HG02884 (cell line): ENCODE measurements around the gene L3MBTL2.

Experiments used
- ATAC-seq: cut with Tn5 transposase; IDR thresholded peaks from one replicate; pipeline ENCODE4 v1.9.1; 2021; ENCODE audit warnings: mild to moderate bottlenecking, moderate library complexity; ENCODE audit not compliant: unreplicated experiment

The L3MBTL2 gene

GRCh38 chr22:41264408-41264941 lies 59.4 kb downstream of the L3MBTL2 start:
- no peak for ATAC-seq

DNA sequence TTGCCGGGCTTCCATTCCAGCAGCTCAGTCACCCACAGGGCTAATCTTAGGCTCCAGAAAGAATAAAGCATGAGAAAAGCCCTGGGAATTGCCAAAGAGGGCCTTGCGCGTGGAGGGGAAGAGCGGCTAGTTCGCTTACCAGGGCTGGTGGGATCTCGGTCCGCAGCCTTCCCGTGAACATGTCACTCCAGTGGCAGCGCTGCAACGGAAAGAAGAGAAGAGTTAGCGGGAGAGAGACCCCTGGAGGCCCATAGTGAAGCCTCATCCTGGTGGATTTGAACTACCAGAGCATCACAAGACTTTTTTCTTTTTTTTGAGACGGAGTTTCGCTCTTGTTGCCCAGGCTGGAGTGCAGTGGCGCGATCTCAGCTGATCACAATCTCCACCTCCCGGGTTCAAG lies 62.8 kb downstream of the L3MBTL2 start:
- no peak for ATAC-seq

DNA sequence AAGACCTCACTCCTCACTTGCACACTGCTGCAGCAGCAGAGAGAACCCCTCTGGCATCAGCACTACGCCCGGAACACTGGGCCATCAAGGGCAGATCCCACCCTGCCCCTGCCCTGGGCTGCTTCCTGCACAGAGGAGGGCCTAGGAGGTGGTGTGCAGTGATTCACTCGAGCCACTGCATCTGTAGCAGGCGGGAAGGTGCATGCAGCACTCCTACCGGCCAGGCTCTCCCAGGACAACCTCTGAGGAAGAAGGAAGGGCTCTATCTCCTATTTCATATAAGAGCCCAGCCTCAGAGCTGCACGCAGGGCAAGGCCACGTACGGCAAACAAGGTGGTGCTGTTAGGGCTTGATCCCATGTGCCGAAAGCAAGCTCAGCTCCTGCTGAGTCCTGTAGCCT lies 66.7 kb downstream of the L3MBTL2 start:
- ATAC-seq, result no peak

DNA sequence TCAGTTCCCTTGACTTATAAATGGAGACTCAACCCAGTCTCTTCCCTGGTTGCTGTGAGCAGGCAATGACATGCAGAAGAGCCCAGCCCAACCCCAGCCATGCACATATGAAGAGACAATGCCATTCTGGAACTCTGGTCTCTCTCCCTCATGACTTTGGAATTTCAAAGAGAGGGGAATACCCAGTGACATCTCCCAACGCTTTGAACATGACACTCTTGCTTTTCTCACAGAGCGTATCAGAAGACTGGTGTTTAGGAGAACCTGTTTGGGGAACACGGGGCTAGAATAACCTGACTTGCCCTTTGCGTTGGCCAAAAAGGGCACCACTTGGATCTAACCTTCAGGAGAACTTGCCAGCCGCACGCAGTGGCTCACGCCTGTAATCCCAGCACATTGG lies 68.0 kb downstream of the L3MBTL2 start:
- ATAC-seq, result no peak

DNA sequence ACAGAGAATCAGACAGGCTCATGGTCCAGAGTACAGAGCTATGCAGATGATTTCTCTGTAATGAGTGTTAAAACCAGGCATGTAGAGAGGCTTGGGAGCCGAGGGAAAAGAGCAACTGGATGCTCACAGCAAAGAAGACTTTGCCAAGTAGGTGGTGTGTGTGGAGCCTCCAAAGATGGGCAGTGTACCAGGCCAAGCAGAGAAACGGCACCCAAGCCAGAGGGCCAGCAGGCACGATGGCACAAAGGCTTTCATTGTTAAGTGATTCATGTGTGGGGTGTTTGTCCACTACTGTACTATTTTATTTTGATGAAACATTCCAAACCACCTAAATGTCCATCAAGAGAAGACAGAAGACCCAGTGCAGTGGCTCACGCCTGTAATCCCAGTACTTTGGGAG lies 69.7 kb downstream of the L3MBTL2 start:
- no peak for ATAC-seq

GRCh38 chr22:41280065-41280464 lies 75.0 kb downstream of the L3MBTL2 start:
- no peak for ATAC-seq

DNA sequence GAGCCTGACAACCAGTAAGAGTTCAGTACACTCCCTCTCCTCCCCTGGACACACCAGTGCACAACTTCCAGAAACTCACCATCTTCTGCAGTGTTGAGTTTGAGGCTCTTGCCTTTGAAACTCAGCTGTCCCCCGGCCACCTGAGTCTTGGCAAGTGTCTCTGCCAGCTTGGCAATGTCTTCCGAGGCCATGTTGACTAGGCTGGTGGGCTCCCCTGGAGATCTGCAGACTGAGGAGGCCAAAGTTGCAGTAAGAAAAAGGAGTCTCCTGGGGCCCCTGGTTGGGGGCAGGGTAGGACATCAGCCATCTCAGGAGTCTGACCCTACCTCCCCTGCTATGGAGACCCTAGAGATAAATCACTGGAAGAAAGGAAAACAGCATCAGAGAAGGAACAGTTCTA lies 75.7 kb downstream of the L3MBTL2 start:
- ATAC-seq, result no peak
